Natural killer cell (primary cell): Measurements from ENCODE around the gene PRRT1. TPM values are rescaled to one million over a fixed set of nuclear protein-coding genes. Genes with fewer than 3 reads are reported as not detected.
A peak's percentile ranks its signal among the peaks of the same experiment; 100 is the strongest.

Source experiments
- ATAC-seq, 3 donors: fragments of 150-1000 bp in 2 of 3; fragments of 200-7000 bp in 1 of 3; cut with Tn5 transposase; 1 replicate in 1 of 3; 2 replicates in 2 of 3; pipeline ENCODE4 v1.10.0; 2021; ENCODE audit warnings: mild to moderate bottlenecking in 2 of 3, moderate library complexity in 2 of 3
- DNase-seq, 2 donors: peaks; one replicate each; pipeline versions ENCODE4 v3.0.0 to v3.0.0-alpha.2; 2013 to 2021; ENCODE audit warnings: mixed read lengths in 1 of 2
- H3K27ac ChIP-seq: one replicate; pipeline ENCODE4 v1.5.1; 2013; ENCODE audit warnings: mild to moderate bottlenecking, low read length
- H3K27me3 ChIP-seq: one replicate; pipeline ENCODE4 v1.6.1; 2013; ENCODE audit warnings: low read length; ENCODE audit not compliant: control insufficient read depth, insufficient read depth
- H3K36me3 ChIP-seq: one replicate; pipeline ENCODE4 v1.6.1; 2013; ENCODE audit warnings: low read length; ENCODE audit not compliant: control insufficient read depth, insufficient read depth
- H3K4me1 ChIP-seq: one replicate; pipeline ENCODE4 v1.6.1; 2013; ENCODE audit warnings: low read length; ENCODE audit not compliant: control insufficient read depth, insufficient read depth
- H3K4me3 ChIP-seq: one replicate; pipeline ENCODE4 v1.5.1; 2013; ENCODE audit warnings: low read length
- H3K9me3 ChIP-seq: one replicate; pipeline ENCODE4 v1.6.1; 2013; ENCODE audit warnings: low read length; ENCODE audit not compliant: control insufficient read depth, insufficient read depth
- H3K27ac Mint-ChIP-seq, 2 donors: one replicate each; pipeline ENCODE4 v1.8.0; 2022; ENCODE audit warnings: mild to moderate bottlenecking in 2 of 2, mixed read lengths in 2 of 2, moderate library complexity in 1 of 2
- H3K27me3 Mint-ChIP-seq, 2 donors: one replicate each; pipeline ENCODE4 v1.8.0; 2022; ENCODE audit warnings: low read depth in 2 of 2, mixed read lengths in 2 of 2
- H3K36me3 Mint-ChIP-seq: one replicate; pipeline ENCODE4 v1.8.0; 2022; ENCODE audit warnings: mixed read lengths
- H3K4me1 Mint-ChIP-seq, 2 donors: one replicate each; pipeline ENCODE4 v1.8.0; 2022; ENCODE audit warnings: mixed read lengths in 2 of 2
- H3K4me3 Mint-ChIP-seq: one replicate; pipeline ENCODE4 v1.8.0; 2022; ENCODE audit warnings: mild to moderate bottlenecking, moderate library complexity, mixed read lengths
- H3K9me3 Mint-ChIP-seq, 2 donors: one replicate each; pipeline ENCODE4 v1.8.0; 2022; ENCODE audit warnings: mixed read lengths in 2 of 2
- WGBS: methylation state at CpG from one replicate; pipeline ENCODE4 v1.1.7; 2013; ENCODE audit warnings: missing lambda C conversion rate; ENCODE audit not compliant: insufficient coverage; 5-methylcytosine and 5-hydroxymethylcytosine counted together
- intact Hi-C: fragments of 100-400 bp; cut with micrococcal nuclease; formaldehyde crosslinking; loops from one replicate; pipeline ENCODE4 v1.14.2; 2022
- total RNA-seq, 4 donors: library from RNA; stranded (reverse); fragments of 120-200 nt in 1 of 4; gene quantifications; one replicate each; pipeline versions ENCODE4 v1.2.3 to v1.2.4, GENCODE V29; 2013 to 2022
- TF ChIP-seq, protein P1 (sequence below): fragments of 200-600 bp; IDR thresholded peaks from one replicate; pipeline ENCODE4 v1.8.0; 2022; ENCODE audit warnings: antibody characterized with exemption

Gene PRRT1
- total RNA-seq, 3 donors from 2014 or later (not counting 1 experiment from before 2014, with no cell fraction given): 0.38 to 0.63 (median 0.54) TPM

DNA sequence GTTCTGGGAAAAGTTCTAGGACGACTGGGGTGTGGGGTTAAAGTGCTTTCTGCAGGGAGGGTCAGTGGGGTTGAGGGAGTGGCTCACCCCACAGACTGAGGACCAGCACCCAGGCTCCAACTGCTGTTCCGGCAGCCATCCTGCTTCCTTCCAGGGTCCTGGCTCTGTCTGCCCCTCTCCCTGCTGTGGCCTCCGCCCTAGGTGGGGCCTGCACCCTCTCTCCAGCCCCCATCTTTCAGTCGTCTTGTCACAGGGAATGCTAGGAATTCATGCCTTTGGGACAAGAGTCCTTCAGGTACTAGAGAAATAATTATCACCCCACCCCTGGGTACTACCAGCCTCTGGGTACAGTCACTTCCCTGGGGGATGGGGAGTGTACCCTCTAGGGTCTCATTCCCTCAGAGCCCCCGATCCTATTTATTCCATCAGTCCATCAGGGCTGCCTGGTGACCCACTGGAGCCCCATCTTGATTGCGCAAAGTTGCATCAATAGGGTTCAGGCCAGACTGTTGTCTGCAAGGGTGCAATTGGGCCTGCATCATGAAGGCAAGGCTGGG is 32.4 kb upstream of the PRRT1 start, which contains the start of gene AGER:
AGER (minus strand) TSS at position 170 of the 557 bp plus-strand sequence; CDS start at position 139, 31 bp downstream.
- peaks cover 56% of the 10 kb centered on the region for H3K36me3 ChIP-seq
- H3K4me1 ChIP-seq: peaks cover 40% of the 10 kb centered on the region
- no peaks in the 10 kb centered on the region for H3K27me3 ChIP-seq
- H3K4me3 Mint-ChIP-seq: no peak within 1 kb of the TSS
- H3K27ac Mint-ChIP-seq: peak within 1 kb of the TSS; percentile 29 to 49
- no peak within 1 kb of the TSS for H3K27ac ChIP-seq
- TF ChIP-seq, protein P1, sequence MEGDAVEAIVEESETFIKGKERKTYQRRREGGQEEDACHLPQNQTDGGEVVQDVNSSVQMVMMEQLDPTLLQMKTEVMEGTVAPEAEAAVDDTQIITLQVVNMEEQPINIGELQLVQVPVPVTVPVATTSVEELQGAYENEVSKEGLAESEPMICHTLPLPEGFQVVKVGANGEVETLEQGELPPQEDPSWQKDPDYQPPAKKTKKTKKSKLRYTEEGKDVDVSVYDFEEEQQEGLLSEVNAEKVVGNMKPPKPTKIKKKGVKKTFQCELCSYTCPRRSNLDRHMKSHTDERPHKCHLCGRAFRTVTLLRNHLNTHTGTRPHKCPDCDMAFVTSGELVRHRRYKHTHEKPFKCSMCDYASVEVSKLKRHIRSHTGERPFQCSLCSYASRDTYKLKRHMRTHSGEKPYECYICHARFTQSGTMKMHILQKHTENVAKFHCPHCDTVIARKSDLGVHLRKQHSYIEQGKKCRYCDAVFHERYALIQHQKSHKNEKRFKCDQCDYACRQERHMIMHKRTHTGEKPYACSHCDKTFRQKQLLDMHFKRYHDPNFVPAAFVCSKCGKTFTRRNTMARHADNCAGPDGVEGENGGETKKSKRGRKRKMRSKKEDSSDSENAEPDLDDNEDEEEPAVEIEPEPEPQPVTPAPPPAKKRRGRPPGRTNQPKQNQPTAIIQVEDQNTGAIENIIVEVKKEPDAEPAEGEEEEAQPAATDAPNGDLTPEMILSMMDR: no peak
- H3K36me3 Mint-ChIP-seq: peaks cover 19% of the 10 kb centered on the region
- H3K4me1 Mint-ChIP-seq: peaks cover 41 to 60% of the 10 kb centered on the region in 2 donors
- H3K9me3 ChIP-seq: no peaks in the 10 kb centered on the region
- ATAC-seq (no peak), DNase-seq (no peak)
- no peak within 1 kb of the TSS for H3K4me3 ChIP-seq
- H3K9me3 Mint-ChIP-seq: no peaks in the 10 kb centered on the region
- intact Hi-C loops: no loop called here
- no peaks in the 10 kb centered on the region for H3K27me3 Mint-ChIP-seq
- 93% methylated on average over 6 of the region's 6 CpGs for WGBS

GRCh38 chr6:32183483-32184083 is 31.8 kb upstream of the PRRT1 start:
- DNase-seq (no peak), ATAC-seq (no peak)
- 95% methylated on average over 15 of the region's 15 CpGs for WGBS
- no peaks in the 10 kb centered on the region for H3K9me3 Mint-ChIP-seq
- no peak overlapping the region for H3K4me3 Mint-ChIP-seq
- peaks cover 41 to 60% of the 10 kb centered on the region in 2 donors for H3K4me1 Mint-ChIP-seq
- Histone ChIP-seq H3K27ac (no peak overlapping the region), H3K36me3 (peaks cover 56% of the 10 kb centered on the region), H3K27me3 (no peaks in the 10 kb centered on the region), H3K4me3 (no peak overlapping the region), H3K4me1 (peaks cover 40% of the 10 kb centered on the region), H3K9me3 (no peaks in the 10 kb centered on the region)
- no peak overlapping the region for H3K27ac Mint-ChIP-seq
- H3K36me3 Mint-ChIP-seq: peaks cover 19% of the 10 kb centered on the region
- TF ChIP-seq, protein P1: no peak
- H3K27me3 Mint-ChIP-seq: no peaks in the 10 kb centered on the region
- intact Hi-C loops: no loop called here

GRCh38 chr6:32183030-32183429 is 31.3 kb upstream of the PRRT1 start:
- Mint-ChIP-seq H3K27ac (no peak overlapping the region), H3K4me3 (no peak overlapping the region), H3K36me3 (peaks cover 19% of the 10 kb centered on the region), H3K4me1 (peaks cover 44 to 63% of the 10 kb centered on the region in 2 donors), H3K27me3 (no peaks in the 10 kb centered on the region), H3K9me3 (no peaks in the 10 kb centered on the region)
- Histone ChIP-seq H3K4me3 (no peak overlapping the region), H3K27ac (no peak overlapping the region), H3K36me3 (peaks cover 56% of the 10 kb centered on the region), H3K27me3 (no peaks in the 10 kb centered on the region), H3K9me3 (no peaks in the 10 kb centered on the region), H3K4me1 (peaks cover 36% of the 10 kb centered on the region)
- intact Hi-C loops: no loop called here
- DNase-seq (no peak), ATAC-seq (no peak)
- WGBS: 97% methylated on average over 3 of the region's 3 CpGs
- TF ChIP-seq, protein P1: no peak
